SKM-1 (cell line): ENCODE measurements around the gene CTSH.
A peak's percentile ranks its signal among the peaks of the same experiment; 100 is the strongest.
"Not testable (repeated sequence)": the region's sequence is repeated elsewhere in the genome, so short reads cannot be mapped to it uniquely, and the experiment has no call there.

ENCODE experiments used
- DNase-seq: peaks from one replicate; lab custom pipeline; 2025; ENCODE audit not compliant: unreplicated experiment; lab: John Stamatoyannopoulos, UW

Gene CTSH

DNA sequence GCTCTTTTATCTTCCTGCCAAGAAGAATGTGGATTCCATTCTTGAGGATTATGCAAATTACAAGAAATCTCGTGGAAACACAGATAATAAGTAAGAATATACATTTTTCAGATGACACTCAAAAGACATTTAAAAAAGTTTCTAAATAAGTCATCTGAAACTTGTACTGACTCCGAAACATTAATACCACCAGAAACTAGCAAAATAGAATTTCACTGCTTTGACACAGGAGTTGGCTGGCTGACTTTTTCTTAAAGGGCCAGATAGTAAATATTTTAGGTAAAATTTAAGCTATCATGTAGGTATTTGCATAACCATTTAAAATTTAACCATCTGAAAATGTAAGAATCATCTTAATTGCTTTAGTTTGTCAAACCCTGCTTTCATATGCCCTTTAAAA is 51.3 kb downstream of the CTSH start:
- no peak for DNase-seq

DNA sequence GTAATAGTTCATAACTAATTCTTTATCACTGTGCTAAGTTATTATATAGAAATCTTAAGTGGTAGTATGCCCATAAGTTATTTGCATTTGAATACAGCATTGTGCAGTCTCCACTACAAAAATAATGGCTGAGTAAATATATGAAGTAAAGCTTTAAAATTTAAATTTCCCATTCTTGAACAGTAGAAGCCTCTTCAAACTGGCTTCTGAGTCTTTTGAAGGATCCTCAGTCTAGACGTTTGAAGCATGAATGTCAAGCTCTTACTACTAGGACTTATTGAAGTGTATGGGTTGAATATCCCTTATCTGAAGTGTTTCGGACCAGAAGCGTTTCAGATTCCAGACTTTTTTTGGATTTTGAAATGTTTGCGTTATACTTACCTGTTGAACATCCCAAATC is 55.8 kb downstream of the CTSH start:
- no peak for DNase-seq

DNA sequence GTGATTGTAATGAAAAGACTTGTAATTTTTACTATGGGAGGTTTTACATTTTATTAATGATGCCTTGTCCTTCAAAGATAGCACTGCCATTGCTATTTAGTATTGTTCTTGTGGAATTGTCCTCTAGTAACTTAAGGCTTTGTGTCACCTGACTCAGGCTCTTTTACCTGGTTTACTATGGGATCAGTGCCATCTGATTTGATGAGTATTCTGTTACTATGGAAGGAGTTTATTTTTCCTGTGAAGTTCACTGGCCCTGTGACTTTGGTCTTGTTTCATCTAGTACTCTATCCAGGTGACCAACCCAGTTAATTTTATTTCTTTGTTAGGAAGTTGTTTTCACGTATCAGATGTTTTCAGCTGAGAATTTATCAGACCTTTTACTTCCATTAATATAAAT is 63.2 kb downstream of the CTSH start:
- no peak for DNase-seq

DNA sequence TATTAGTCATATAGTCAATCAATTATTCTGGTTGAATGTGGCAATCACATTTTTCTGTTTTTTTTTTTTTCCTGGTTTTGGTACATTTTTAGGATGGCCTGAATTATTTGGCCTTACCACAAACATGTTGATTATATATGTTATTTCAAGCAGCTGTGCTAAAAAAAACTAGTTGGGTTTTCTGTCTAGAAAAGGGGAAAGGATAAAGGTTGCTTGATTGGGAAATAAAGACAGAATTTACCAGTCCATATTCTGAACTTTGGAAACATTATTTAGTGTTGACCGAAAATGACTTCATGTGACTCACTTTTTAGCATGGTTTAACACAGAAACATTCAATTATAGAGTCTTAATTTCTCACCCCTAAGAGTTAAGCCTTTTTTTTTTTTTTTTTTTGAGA is 64.0 kb downstream of the CTSH start:
- DNase-seq, result no peak

DNA sequence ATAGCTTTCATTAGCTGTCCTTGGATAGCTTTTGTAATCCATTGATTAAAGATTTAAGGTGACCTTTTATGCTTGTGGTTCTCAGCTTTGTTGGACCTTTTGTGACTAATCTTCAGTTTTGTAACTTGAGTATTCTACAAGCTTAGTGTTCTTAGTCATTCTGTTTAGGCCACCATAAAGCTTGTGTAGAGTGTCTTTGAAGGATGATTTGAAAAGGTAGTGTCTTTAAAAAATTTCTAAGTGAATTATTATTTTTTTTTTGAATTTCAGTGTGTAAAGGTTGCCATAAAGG is 64.7 kb downstream of the CTSH start:
- DNase-seq, result no peak

DNA sequence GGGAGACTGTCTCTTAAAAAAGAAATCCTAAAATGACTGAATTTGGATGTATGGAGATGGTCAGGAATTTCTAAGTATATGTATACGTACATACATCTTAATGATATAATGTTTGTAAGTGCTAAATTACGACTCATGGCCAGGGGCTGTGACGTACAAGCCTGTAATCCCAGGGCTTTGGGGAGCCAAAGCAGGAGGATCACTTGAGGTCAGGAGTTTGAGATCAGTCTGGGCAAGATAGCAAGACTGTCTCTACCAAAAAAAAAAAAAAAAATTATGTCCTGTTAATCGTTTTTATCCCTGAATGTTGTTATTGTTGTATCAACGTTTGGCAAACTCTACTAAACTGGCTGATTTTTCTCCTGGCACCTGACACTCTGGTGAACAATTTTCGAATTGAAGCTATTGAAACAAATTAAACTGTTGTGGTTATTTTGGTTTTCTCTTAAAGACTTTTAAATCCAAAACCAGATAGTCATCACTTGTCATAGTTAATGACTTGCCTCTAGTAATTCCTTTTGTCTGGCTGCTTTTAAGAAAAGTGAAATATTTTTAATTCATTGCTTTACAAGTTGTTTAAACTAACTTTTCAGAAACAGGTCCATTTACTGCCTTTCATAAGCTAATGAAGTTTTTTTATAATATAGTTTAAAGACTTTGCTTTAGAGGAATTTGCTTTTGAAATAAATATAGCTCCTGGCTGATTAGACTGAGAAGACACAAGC is 65.2 kb downstream of the CTSH start:
- DNase-seq, result no peak

DNA sequence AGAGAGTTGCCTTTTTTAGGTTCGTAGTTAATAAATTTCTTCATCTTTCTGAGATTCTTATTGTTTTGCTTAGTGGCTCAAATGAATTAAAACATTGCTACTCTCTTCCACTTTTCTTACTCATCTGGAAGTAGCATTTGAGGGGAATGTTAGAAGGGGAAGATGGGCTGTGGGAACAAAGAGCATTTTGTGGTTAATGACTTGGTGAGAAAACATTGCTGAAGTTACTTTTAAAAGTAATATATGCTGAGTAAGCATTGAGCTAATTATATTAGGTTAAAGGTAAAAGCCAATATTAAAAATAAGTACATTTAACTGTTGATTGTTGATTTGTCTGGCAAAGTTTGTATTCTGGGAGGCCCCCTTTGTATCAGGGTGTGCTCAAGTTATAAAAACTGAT is 66.5 kb downstream of the CTSH start:
- no peak for DNase-seq

DNA sequence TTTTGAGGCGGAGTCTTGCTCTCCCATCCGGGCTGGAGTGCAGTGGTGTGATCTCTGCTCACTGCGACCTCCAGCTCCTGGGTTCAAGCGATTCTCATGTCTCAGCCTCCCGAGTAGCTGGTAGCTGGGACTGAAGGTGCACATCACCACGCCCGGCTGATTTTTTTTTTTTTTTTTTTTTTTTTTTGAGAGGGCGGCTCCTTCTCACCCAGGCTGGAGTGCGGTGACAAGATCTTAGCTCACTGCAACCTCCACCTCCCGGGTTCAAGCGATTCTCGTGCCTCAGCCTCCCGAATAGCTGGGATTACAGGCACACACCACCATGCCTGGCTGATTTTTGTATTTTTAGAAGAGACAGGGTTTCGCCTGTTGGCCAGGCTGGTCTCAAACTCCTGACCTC is 67.9 kb downstream of the CTSH start:
- not testable (repeated sequence) for DNase-seq

DNA sequence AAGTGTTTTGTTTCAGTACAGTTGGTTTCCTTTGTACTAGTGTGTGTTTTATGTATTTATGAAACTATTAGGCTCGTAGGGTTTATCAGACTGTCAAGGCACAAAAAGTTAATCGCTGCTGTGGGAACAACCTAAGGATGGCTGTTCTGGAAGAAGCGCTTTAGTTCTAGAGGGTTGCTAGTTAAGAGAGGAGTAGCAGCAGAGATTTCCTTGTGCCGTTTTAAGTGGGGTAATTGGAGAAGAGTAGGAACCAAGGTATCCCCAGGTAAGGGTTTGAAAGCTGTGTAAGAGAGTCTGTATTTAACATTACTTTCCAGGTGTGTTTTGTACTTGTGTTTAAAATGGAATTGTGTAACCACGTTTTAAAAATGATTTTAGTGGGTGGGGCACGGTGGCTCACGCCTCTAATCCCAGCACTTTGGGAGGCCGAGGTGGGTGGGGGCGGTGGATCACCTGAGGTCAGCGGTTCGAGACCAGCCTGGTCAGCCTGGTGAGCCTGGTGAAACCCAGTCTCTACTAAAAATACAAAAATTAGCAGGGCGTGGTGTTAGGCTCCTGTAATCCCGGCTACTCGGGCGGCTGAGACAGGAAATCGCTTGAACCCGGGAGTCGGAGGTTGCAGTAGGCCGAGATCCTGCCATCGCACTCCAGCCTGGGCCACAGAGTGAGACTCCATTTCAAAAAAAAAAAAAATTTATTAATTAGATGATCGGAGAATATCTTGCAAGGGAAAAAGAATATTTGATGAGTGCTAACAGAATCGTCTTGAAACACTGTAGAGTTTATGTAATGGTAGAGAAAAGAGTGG is 69.5 kb downstream of the CTSH start:
- DNase-seq, result no peak

DNA sequence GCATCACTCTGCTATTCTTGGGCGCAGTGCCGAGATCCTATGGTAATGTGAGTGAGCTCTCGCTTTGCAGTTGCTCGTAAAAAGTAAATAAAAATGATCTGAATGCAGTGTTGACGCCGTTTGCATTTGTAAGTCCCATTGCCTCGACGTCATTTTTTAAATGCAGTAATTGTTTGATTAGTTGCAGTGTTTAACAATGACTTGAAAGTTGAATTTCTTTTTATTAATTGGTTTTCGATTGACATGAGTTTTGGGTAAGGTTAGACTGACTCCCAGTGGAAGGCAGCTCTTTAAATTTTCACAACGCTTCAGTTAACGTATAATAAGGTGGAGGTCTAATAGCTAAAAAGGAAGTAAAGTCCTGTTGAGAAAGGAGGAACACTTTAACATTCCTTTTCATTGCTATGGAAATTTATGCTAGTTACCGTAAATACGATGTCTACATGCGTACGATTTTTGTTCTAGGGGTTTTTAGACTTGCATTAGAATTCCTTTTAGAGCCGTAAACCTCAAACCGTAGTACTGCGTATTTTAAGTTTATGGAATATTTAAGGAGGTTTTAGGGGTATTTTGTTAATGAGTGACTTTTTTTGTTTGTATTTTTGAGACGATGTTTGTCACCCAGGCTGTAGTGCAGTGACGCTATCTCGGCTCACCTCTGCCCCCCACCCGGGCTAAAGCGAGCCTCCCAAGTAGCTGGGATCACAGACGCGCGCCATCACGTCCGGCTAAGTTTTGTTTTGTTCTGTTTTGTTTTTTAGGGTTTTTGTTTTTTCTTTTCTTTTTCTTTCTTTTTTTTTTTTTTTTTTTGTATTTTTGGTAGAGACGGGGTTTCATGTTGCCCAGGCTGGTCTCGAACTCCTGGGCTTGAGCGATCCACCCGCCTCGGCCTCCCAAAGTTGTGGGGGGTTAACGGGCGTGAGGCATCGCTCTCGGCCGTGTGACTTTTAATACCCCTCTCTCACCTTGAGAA is 70.8 kb downstream of the CTSH start:
- peak; percentile 44 for DNase-seq

DNA sequence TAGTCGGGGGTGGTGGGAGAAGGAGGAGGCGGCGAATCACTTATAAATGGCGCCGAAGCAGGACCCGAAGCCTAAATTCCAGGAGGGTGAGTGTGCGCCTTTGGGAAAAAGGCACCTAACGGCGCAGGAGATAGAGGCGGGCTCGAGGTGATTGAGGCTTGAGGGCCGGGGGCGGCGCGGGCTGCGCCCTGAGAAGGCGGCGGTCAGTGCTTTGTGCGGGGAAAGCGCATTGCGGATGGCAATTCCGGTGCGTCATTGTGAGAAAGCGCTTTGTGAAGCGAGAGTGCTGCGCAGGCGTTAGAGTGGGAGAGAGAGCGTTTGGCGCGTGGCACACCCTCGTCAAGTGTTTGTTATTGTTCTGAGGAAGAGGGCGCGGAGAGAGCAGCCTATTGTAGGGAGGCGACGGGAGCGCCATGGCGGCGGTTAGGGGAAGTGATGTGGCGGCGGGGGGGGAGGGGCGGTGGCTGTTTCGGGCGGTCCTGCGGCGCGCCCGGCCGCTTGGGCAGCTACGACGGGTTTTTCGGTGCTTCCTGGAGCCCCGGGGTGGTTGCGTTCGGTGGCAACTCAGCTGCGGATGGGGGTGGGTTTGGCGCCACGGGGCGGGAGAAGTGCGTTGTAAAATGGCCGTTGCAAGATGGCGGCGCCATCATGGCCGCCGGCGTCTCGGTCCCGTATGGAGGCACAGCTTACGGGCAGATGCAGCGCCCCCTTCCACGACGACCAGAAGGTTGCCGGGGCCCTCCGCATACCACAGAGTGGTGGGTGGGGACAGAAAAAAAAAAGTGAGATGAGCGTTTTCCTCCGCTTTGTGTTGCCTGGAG is 71.7 kb downstream of the CTSH start:
- DNase-seq, result peak; percentile 41

DNA sequence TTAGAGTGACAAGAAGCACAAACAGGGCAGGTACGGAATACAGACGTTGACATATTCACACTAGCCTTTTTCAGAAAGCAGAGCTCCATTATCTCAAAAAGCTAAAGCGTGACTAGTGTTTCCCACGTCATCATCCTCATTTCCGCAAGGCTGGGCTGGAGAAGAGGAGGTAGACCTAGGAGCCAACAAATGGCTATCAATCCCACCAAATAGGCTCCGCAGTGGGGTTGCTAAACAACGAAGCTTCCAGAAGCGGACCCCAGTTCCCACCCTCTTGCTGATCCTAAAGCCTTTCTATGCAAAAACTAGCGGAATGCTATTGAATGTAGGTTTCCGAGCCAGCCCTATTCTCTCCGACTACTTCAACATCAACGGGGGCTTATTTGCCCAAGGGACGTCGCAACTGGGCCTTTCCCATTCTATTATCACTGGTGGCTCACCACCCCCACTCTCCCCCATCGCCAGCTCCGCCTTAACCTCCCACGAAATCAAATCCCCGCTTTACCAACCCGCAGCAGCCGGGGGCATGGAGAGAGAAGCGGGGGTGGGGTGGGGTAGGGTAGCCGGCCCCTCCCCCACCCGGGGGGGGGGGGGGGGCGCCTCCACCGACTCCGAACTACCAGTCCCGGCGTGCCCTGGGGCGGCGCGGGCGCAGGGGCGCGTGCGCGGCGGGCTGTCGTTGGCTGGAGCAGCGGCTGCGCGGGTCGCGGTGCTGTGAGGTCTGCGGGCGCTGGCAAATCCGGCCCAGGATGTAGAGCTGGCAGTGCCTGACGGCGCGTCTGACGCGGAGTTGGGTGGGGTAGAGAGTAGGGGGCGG is 72.5 kb downstream of the CTSH start, which contains the start of gene MORF4L1:
Gene MORF4L1 (plus strand): TSS at position 736 of the 817 bp plus-strand sequence. CDS start 128 bp downstream, outside the sequence.
- DNase-seq, result peak; percentile 61

DNA sequence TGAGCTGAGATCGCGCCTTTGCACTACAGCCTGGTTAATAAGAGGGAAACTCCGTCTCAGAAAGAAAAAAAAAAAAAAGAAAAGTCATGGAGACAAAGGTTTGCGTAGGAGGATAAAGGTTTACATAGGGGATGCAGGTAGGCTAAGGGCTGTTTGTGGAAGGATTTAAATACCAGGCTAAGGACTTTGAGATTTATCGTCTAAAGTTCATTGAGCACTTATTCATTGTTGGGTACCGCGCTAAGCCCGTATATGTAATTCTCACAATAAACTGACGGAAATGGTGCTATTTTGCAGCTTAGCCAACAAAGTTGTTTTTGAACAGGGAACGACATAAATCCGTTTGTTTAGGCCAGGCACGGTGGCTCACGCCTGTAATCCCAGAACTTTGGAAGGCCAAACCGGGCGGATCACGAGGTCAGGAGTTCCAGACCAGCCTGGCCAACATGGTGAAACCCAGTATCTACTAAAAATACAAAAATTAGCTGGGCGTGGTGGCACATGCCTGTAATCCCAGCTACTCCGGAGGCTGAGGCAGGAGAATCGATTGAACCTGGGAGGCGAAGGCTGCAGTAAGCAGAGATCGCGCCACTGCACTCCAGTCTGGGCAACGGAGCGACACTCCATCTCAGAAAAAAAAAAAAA is 73.2 kb downstream of the CTSH start:
- DNase-seq, result not testable (repeated sequence)
